Renal cortex interstitium (tissue), 15 donors: ENCODE measurements around the gene GPAM. TPM values are rescaled to one million over a fixed set of nuclear protein-coding genes. Genes with fewer than 3 reads are reported as not detected.
"Not testable (repeated sequence)": the region's sequence is repeated elsewhere in the genome, so short reads cannot be mapped to it uniquely, and the experiment has no call there.

Experiments
- DNase-seq, 11 donors: peaks; one replicate each; pipeline ENCODE4 v3.0.0-alpha.2; 2013; ENCODE audit warnings: low read depth in 9 of 11, low spot score in 4 of 11; ENCODE audit errors: extremely low read depth in 1 of 11
- long read RNA-seq, 16 experiments: transcript quantifications; one replicate each; lab custom pipeline, GENCODE V29; 2026
- polyA plus RNA-seq, 3 donors: library from polyadenylated mRNA; unstranded; fragments of 120-200 nt; gene quantifications; one replicate each; pipeline ENCODE4 v1.2.1, GENCODE V29; 2013; ENCODE audit not compliant: insufficient read length in 3 of 3

The GPAM gene
- 10 to 100 TPM; 15.1 to 17.7 (median 15.8) TPM for polyA plus RNA-seq
- long read RNA-seq, donor 1, partial matches to known transcripts = 6 of 6 reads
- long read RNA-seq, donor 1, other reads (novel, unspliced or antisense) = 0 of 6 reads
- long read RNA-seq, donor 2 = 0 reads
- long read RNA-seq, donor 3, full-length matches to known transcripts = 1 of 1 reads
- long read RNA-seq, donor 3, partial matches to known transcripts = 0 of 1 reads
- long read RNA-seq, donor 3, other reads (novel, unspliced or antisense) = 0 of 1 reads
- long read RNA-seq, donor 4, full-length matches to known transcripts = 1 of 1 reads
- long read RNA-seq, donor 4, partial matches to known transcripts = 0 of 1 reads
- long read RNA-seq, donor 4, other reads (novel, unspliced or antisense) = 0 of 1 reads
- long read RNA-seq, donor 5 = 0 reads
- long read RNA-seq, donor 6, full-length matches to known transcripts = 1 of 1 reads
- long read RNA-seq, donor 6, partial matches to known transcripts = 0 of 1 reads
- long read RNA-seq, donor 6, other reads (novel, unspliced or antisense) = 0 of 1 reads
- long read RNA-seq, donor 7, partial matches to known transcripts = 5 of 5 reads
- long read RNA-seq, donor 7, other reads (novel, unspliced or antisense) = 0 of 5 reads
- long read RNA-seq, donor 8, full-length matches to known transcripts = 3 of 9 reads
- long read RNA-seq, donor 8, partial matches to known transcripts = 6 of 9 reads
- long read RNA-seq, donor 8, other reads (novel, unspliced or antisense) = 0 of 9 reads
- long read RNA-seq, donor 9, partial matches to known transcripts = 5 of 5 reads
- long read RNA-seq, donor 9, other reads (novel, unspliced or antisense) = 0 of 5 reads
- long read RNA-seq, donor 10 = 0 reads
- long read RNA-seq, donor 11, full-length matches to known transcripts = 1 of 1 reads
- long read RNA-seq, donor 11, partial matches to known transcripts = 0 of 1 reads
- long read RNA-seq, donor 11, other reads (novel, unspliced or antisense) = 0 of 1 reads
- long read RNA-seq, donor 12 = 0 reads
- long read RNA-seq, donor 13 = 0 reads
- long read RNA-seq, donor 14, full-length matches to known transcripts = 2 of 11 reads
- long read RNA-seq, donor 14, partial matches to known transcripts = 9 of 11 reads
- long read RNA-seq, donor 14, other reads (novel, unspliced or antisense) = 0 of 11 reads
- long read RNA-seq, donor 15 = 0 reads
- long read RNA-seq, donor 16, full-length matches to known transcripts = 4 of 12 reads
- long read RNA-seq, donor 16, partial matches to known transcripts = 8 of 12 reads
- long read RNA-seq, donor 16, other reads (novel, unspliced or antisense) = 0 of 12 reads

GRCh38 chr10:112183329-112184051, at the start of gene GPAM:
Gene GPAM, minus strand, starts transcription at chr10:112183765. Its CDS starts 1,981 bp downstream, at chr10:112181784.
- peak; percentile 81 to 93 (median 91) for DNase-seq

GRCh38 chr10:112232670-112233069, 49.1 kb upstream of the GPAM start:
- no peak for DNase-seq

GRCh38 chr10:112231602-112232400, 48.2 kb upstream of the GPAM start:
- DNase-seq = no peak

GRCh38 chr10:112230325-112230988, 46.9 kb upstream of the GPAM start:
- DNase-seq = no peak

GRCh38 chr10:112229901-112230300, 46.3 kb upstream of the GPAM start:
- DNase-seq = no peak

GRCh38 chr10:112229096-112229495, 45.5 kb upstream of the GPAM start:
- no peak for DNase-seq

- not testable (repeated sequence) for DNase-seq
Measured at GRCh38 chr10:112228366-112229088, 45.0 kb upstream of the GPAM start.

GRCh38 chr10:112227331-112227987, 43.9 kb upstream of the GPAM start:
- no peak for DNase-seq

GRCh38 chr10:112226439-112227248, 43.1 kb upstream of the GPAM start:
- DNase-seq = no peak

- no peak for DNase-seq
Measured at GRCh38 chr10:112225771-112226438, 42.3 kb upstream of the GPAM start.

- no peak for DNase-seq
Measured at GRCh38 chr10:112224933-112225529, 41.5 kb upstream of the GPAM start.

- DNase-seq = no peak
Measured at GRCh38 chr10:112223725-112224124, 40.2 kb upstream of the GPAM start.

GRCh38 chr10:112222799-112223198, 39.2 kb upstream of the GPAM start:
- no peak for DNase-seq

GRCh38 chr10:112221545-112221944, 38.0 kb upstream of the GPAM start:
- no peak for DNase-seq
